Ovary (tissue), 9 donors: ENCODE results near the gene ADD2. TPM values are rescaled to one million over a fixed set of nuclear protein-coding genes. Genes with fewer than 3 reads are reported as not detected.

ENCODE experiments used
- DNase-seq, 5 donors: peaks; one replicate each; pipeline ENCODE4 v3.0.0-alpha.2; 2019 to 2020
- H3K27ac ChIP-seq, 2 donors: fragments of 200-600 bp; one replicate each; pipeline versions ENCODE4 v1.5.1 to v1.8.0; 2019 to 2022
- H3K27me3 ChIP-seq: fragments of 200-600 bp; one replicate; pipeline ENCODE4 v1.8.0; 2022
- H3K36me3 ChIP-seq: fragments of 200-600 bp; sonication (generic); one replicate; pipeline ENCODE4 v1.5.1; 2019
- H3K4me1 ChIP-seq: one replicate; pipeline ENCODE4 v1.8.1; 2013; ENCODE audit warnings: mild to moderate bottlenecking, moderate library complexity; ENCODE audit not compliant: insufficient read depth
- H3K4me3 ChIP-seq: fragments of 200-600 bp; sonication (generic); one replicate; pipeline ENCODE4 v1.5.1; 2017
- H3K9me3 ChIP-seq, 2 donors: fragments of 200-600 bp in 1 of 2; sonication (generic) in 1 of 2; one replicate each; pipeline versions ENCODE4 v1.5.1 to v1.8.1; 2013 to 2019; ENCODE audit warnings: mild to moderate bottlenecking in 1 of 2, moderate library complexity in 1 of 2
- CTCF ChIP-seq, 3 donors: fragments of 450-650 bp in 2 of 3; fragments of 200-600 bp in 1 of 3; IDR thresholded peaks; one replicate each; pipeline versions ENCODE4 v1.5.1 to v1.8.0; 2016 to 2022; ENCODE audit warnings: antibody characterized with exemption in 3 of 3, mild to moderate bottlenecking in 1 of 3
- EP300 ChIP-seq: sonication (generic); formaldehyde crosslinking; IDR thresholded peaks from one replicate; pipeline ENCODE4 v1.6.1; 2017; ENCODE audit warnings: antibody characterized with exemption
- POLR2A ChIP-seq: fragments of 450-650 bp; IDR thresholded peaks from one replicate; pipeline ENCODE4 v1.6.1; 2017; ENCODE audit warnings: antibody characterized with exemption, mild to moderate bottlenecking, moderate library complexity
- WGBS, 3 donors: extraction: QIAGEN DNeasy Blood & Tissue Kit in 1 of 3; methylation state at CpG; one replicate each; pipeline versions ENCODE4 v1.1.5 to v1.1.7; 2013 to 2017; 5-methylcytosine and 5-hydroxymethylcytosine counted together
- intact Hi-C, 4 donors: fragments of 100-400 bp; cut with DNase I; formaldehyde crosslinking; loops; one replicate each; pipeline versions ENCODE4 v1.11.0 to v1.15.1; 2022 to 2023
- polyA plus RNA-seq, 2 donors: library from polyadenylated mRNA; stranded (reverse); fragments of 200-250 nt in 1 of 2; fragments of 350-450 nt in 1 of 2; fragmentation: Illumina TruSeq in 1 of 2; extraction: RNeasy Lipid Tissue Mini Kit (QIAGEN cat#74804) in 1 of 2; gene quantifications; one replicate each; pipeline ENCODE4 v1.2.3, GENCODE V29; 2013 to 2014
- total RNA-seq, 7 donors: library from RNA; depleted of rRNA in 2 of 7; stranded (reverse); fragments of >200 nt in 2 of 7; fragmentation: NEBNext Ultra II Directional in 3 of 7; extraction: Animal tissue kit (Norgen Biotek cat#: 25700) in 3 of 7; gene quantifications; one replicate each; pipeline versions ENCODE4 v1.1.0 to v1.2.4, GENCODE V29; 2016 to 2023
- donor health status: DM: no; HTN: no; CAD: no; lungs with moderate emphysema.
- donor health status: DM: no; HTN: no; CAD: no.
- donor health status: Bipolar disorder and iron deficiency.
- donor health status: DM: yes; HTN: yes; CAD: no.
- donor health status: DM: no; HTN: no; CAD: no.
- donor health status: DM: yes; HTN: yes; CAD: no.

The ADD2 gene
- total and polyA plus RNA-seq, 9 donors, result 0.29 to 6.2 (median 0.82) TPM

- intact Hi-C loops, result no loop called here
- H3K4me1 ChIP-seq, result no peaks in the 10 kb centered on the region
- no peaks in the 10 kb centered on the region for H3K27me3 ChIP-seq
- no peaks in the 10 kb centered on the region for H3K36me3 ChIP-seq
- H3K9me3 ChIP-seq, result no peaks in the 10 kb centered on the region
- no peak for TF ChIP-seq EP300
- WGBS, 3 donors, result 48 to 66% (median 50%) methylated on average over 1 of the region's 1 CpG
- H3K4me3 ChIP-seq, result no peak overlapping the region
- DNase-seq, result no peak
- H3K27ac ChIP-seq, result no peak overlapping the region
Observed at GRCh38 chr2:70748002-70748784, 19.8 kb downstream of the ADD2 start.

GRCh38 chr2:70747284-70747683 is 20.7 kb downstream of the ADD2 start:
- Histone ChIP-seq H3K27ac (no peak overlapping the region), H3K36me3 (no peaks in the 10 kb centered on the region), H3K9me3 (no peaks in the 10 kb centered on the region), H3K4me3 (no peak overlapping the region), H3K27me3 (no peaks in the 10 kb centered on the region), H3K4me1 (no peaks in the 10 kb centered on the region)
- intact Hi-C loops, result no loop called here
- 95 to 97% (median 95%) methylated on average over 3 of the region's 3 CpGs for WGBS, 3 donors
- TF ChIP-seq EP300 (no peak), POLR2A (no peak), CTCF (IDR thresholded peaks at IDR 0.05) (no peak)
- no peak for DNase-seq

GRCh38 chr2:70746094-70746974 is 21.7 kb downstream of the ADD2 start:
- H3K36me3 ChIP-seq, result no peaks in the 10 kb centered on the region
- H3K9me3 ChIP-seq, result no peaks in the 10 kb centered on the region
- intact Hi-C loops, result no loop called here
- no peaks in the 10 kb centered on the region for H3K27me3 ChIP-seq
- no peak for DNase-seq
- H3K4me3 ChIP-seq, result no peak overlapping the region
- H3K27ac ChIP-seq, result no peak overlapping the region
- TF ChIP-seq POLR2A (no peak), EP300 (no peak), CTCF (IDR thresholded peaks at IDR 0.05) (no peak)
- H3K4me1 ChIP-seq, result no peaks in the 10 kb centered on the region
- WGBS, 3 donors, result 52 to 59% (median 54%) methylated on average over 5 of the region's 5 CpGs

GRCh38 chr2:70745276-70745825 is 22.6 kb downstream of the ADD2 start:
- Histone ChIP-seq H3K4me3 (no peak overlapping the region), H3K27ac (no peak overlapping the region), H3K9me3 (no peaks in the 10 kb centered on the region), H3K36me3 (no peaks in the 10 kb centered on the region), H3K4me1 (no peaks in the 10 kb centered on the region), H3K27me3 (no peaks in the 10 kb centered on the region)
- intact Hi-C loops, result no loop called here
- DNase-seq, result no peak
- TF ChIP-seq POLR2A, result no peak
- no peak for TF ChIP-seq EP300
- TF ChIP-seq CTCF (IDR thresholded peaks at IDR 0.05), result no peak
- 45 to 58% (median 47%) methylated on average over 3 of the region's 3 CpGs for WGBS, 3 donors
